Loucy (cell line): Measurements from ENCODE around the gene BCAS4.

Experiments used
- H2AFZ ChIP-seq: fragments of 200-600 bp; sonication (generic); 2 replicates; pipeline ENCODE4 v1.6.0; 2016; ENCODE audit warnings: antibody characterized with exemption, mild to moderate bottlenecking, low read length, moderate library complexity
- H3F3A ChIP-seq: fragments of 200-600 bp; 2 replicates; pipeline ENCODE4 v1.6.0; 2016; ENCODE audit warnings: antibody characterized with exemption, low read depth, mild to moderate bottlenecking
- H3K27me3 ChIP-seq: fragments of 200-600 bp; sonication (generic); 2 replicates; pipeline ENCODE4 v1.6.1; 2014; ENCODE audit warnings: low read length, mild to moderate bottlenecking; ENCODE audit not compliant: insufficient read depth, poor library complexity, severe bottlenecking
- H3K36me3 ChIP-seq: fragments of 200-600 bp; sonication (generic); 2 replicates; pipeline ENCODE4 v1.6.1; 2016; ENCODE audit warnings: low read length; ENCODE audit not compliant: insufficient read depth
- H3K4me1 ChIP-seq: fragments of 200-600 bp; sonication (generic); 2 replicates; pipeline ENCODE4 v1.5.1; 2014; ENCODE audit warnings: low read length, mild to moderate bottlenecking; ENCODE audit not compliant: insufficient read depth, poor library complexity, severe bottlenecking
- H3K4me2 ChIP-seq: fragments of 200-600 bp; sonication (generic); 2 replicates; pipeline ENCODE4 v1.6.0; 2014; ENCODE audit warnings: antibody characterized with exemption, low read length, low read depth, mild to moderate bottlenecking; ENCODE audit not compliant: poor library complexity, severe bottlenecking
- H3K4me3 ChIP-seq: fragments of 200-600 bp; sonication (generic); 2 replicates; pipeline ENCODE4 v1.5.1; 2014; ENCODE audit warnings: low read length, mild to moderate bottlenecking, mixed read lengths; ENCODE audit not compliant: poor library complexity, severe bottlenecking
- H3K79me2 ChIP-seq: fragments of 200-600 bp; sonication (generic); 2 replicates; pipeline ENCODE4 v1.6.1; 2014; ENCODE audit warnings: low read length; ENCODE audit not compliant: insufficient read depth
- H3K9ac ChIP-seq: fragments of 200-600 bp; sonication (generic); 2 replicates; pipeline ENCODE4 v1.6.0; 2014; ENCODE audit warnings: mild to moderate bottlenecking, low read depth, low read length, moderate library complexity; ENCODE audit not compliant: poor library complexity, severe bottlenecking
- H3K9me2 ChIP-seq: fragments of 200-600 bp; sonication (generic); replicated peaks from 2 replicates; pipeline ENCODE4 v1.6.1; 2016; ENCODE audit warnings: low read depth, low read length, mixed read lengths
- H3K9me3 ChIP-seq: fragments of 200-600 bp; sonication (generic); 2 replicates; pipeline ENCODE4 v1.6.1; 2014; ENCODE audit warnings: mild to moderate bottlenecking, antibody characterized with exemption, low read length, low read depth; ENCODE audit not compliant: insufficient read depth
- H4K20me1 ChIP-seq: fragments of 200-600 bp; sonication (generic); 2 replicates; pipeline ENCODE4 v1.6.0; 2014; ENCODE audit warnings: antibody characterized with exemption, low read length, mild to moderate bottlenecking; ENCODE audit not compliant: insufficient read depth, poor library complexity, severe bottlenecking
- EZH2phosphoT487 ChIP-seq: fragments of 200-600 bp; IDR thresholded peaks from 2 replicates; pipeline ENCODE4 v1.6.1; 2018; ENCODE audit warnings: antibody characterized with exemption, mild to moderate bottlenecking, moderate library complexity, borderline replicate concordance
- TF ChIP-seq, protein P1 (sequence below): fragments of 200-600 bp; sonication (generic); conservative IDR thresholded peaks from 2 replicates; pipeline ENCODE4 v1.5.1; 2014; ENCODE audit warnings: mild to moderate bottlenecking, antibody characterized with exemption, low read length

Gene BCAS4

DNA sequence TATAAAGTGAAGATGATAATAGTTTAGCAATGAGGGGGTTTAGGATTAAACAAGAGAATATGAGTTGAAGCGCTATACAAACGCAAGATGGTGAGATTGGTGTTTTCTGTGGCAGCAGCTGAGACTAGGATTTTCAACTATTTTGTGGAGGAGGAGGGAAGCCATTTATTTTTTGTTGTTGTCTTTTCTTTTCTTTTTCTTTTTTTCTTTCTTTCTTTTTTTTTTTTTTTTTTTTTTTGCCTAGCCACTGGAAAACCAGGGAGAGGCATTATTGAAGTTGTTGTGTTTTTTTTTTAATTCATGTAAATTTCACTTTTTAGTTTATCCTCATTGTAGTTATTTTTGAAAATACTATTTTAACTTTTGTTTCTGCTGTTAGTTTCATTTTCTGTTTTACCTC, 47.6 kb upstream of the BCAS4 start:
- H3K36me3 ChIP-seq = peaks cover 5% of the 10 kb centered on the region; the same call in 1 of the 2 replicates
- H3F3A ChIP-seq = no peaks in the 10 kb centered on the region
- no peak overlapping the region for H3K9ac ChIP-seq
- no peak overlapping the region for H3K4me2 ChIP-seq
- no peaks in the 10 kb centered on the region for H3K27me3 ChIP-seq
- no peaks in the 10 kb centered on the region for H3K79me2 ChIP-seq
- no peak overlapping the region for H2AFZ ChIP-seq
- no peaks in the 10 kb centered on the region for H3K9me2 ChIP-seq
- peaks cover 3% of the 10 kb centered on the region for H4K20me1 ChIP-seq
- TF ChIP-seq, protein P1, sequence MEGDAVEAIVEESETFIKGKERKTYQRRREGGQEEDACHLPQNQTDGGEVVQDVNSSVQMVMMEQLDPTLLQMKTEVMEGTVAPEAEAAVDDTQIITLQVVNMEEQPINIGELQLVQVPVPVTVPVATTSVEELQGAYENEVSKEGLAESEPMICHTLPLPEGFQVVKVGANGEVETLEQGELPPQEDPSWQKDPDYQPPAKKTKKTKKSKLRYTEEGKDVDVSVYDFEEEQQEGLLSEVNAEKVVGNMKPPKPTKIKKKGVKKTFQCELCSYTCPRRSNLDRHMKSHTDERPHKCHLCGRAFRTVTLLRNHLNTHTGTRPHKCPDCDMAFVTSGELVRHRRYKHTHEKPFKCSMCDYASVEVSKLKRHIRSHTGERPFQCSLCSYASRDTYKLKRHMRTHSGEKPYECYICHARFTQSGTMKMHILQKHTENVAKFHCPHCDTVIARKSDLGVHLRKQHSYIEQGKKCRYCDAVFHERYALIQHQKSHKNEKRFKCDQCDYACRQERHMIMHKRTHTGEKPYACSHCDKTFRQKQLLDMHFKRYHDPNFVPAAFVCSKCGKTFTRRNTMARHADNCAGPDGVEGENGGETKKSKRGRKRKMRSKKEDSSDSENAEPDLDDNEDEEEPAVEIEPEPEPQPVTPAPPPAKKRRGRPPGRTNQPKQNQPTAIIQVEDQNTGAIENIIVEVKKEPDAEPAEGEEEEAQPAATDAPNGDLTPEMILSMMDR = no peak
- no peaks in the 10 kb centered on the region for H3K9me3 ChIP-seq
- H3K4me1 ChIP-seq = no peaks in the 10 kb centered on the region
- no peak overlapping the region for H3K4me3 ChIP-seq

DNA sequence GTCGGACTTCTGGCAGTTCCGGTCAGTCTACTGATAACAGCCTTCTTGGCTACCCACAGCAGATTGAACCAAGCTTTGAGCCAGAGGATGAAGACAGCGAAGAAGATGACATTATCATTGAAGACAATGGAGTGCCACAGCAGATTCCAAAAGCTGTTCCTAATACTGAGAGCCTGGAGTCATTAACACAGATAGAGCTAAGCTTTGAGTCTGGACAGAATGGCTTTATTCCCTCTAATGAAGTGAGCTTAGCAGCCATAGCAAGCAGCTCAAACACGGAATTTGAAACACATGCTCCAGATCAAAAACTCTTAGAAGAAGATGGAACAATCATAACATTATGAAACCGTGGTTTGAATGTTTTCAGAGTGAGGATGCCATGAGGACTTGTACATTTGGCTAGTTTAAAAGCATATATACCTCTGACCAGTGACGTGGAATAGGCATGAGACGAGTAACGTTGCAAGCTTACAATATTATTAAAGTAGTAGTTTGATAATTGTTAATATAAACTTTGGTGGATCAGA, 44.7 kb upstream of the BCAS4 start:
- Histone ChIP-seq H3K27me3 (no peaks in the 10 kb centered on the region), H3K4me3 (no peak overlapping the region), H3K4me2 (no peak overlapping the region), H3F3A (no peaks in the 10 kb centered on the region), H3K9ac (no peak overlapping the region), H3K4me1 (no peaks in the 10 kb centered on the region), H3K36me3 (peaks cover 5% of the 10 kb centered on the region; the same call in 1 of the 2 replicates), H3K9me3 (no peaks in the 10 kb centered on the region), H3K9me2 (no peaks in the 10 kb centered on the region), H4K20me1 (peaks cover 3% of the 10 kb centered on the region), H3K79me2 (no peaks in the 10 kb centered on the region), H2AFZ (no peak overlapping the region)
- no peak for TF ChIP-seq EZH2phosphoT487
- TF ChIP-seq, protein P1 = no peak

DNA sequence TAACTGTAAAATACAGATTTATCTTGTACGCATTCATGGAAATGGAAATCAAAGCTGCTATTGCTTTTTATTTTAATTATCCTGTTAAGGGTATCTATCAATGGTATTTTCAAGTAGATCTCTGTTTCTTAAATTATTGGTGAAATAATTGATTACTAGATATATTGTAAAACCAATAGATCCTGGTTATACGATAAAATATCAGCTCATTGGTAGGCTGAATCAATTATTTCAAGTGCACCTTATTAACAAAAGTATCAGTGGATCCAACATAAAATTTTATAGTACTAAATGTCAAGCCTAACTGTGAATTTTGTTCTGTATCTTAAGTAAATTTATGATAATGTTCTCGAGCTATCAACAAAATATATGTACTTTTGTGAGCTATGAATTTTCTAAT, 41.7 kb upstream of the BCAS4 start:
- Histone ChIP-seq H4K20me1 (peaks cover 3% of the 10 kb centered on the region), H3K4me1 (no peaks in the 10 kb centered on the region), H3K4me3 (no peak overlapping the region), H3F3A (no peaks in the 10 kb centered on the region), H3K9ac (no peak overlapping the region), H3K4me2 (no peak overlapping the region), H3K36me3 (peaks cover 5% of the 10 kb centered on the region; the same call in 1 of the 2 replicates), H2AFZ (no peak overlapping the region), H3K79me2 (no peaks in the 10 kb centered on the region), H3K9me3 (no peaks in the 10 kb centered on the region), H3K27me3 (no peaks in the 10 kb centered on the region), H3K9me2 (no peaks in the 10 kb centered on the region)
- no peak for TF ChIP-seq EZH2phosphoT487
- TF ChIP-seq, protein P1 = no peak
